Endothelial cell (in vitro differentiated cells): Measurements from ENCODE around the gene SGPP2. TPM values are rescaled to one million over a fixed set of nuclear protein-coding genes. Genes with fewer than 3 reads are reported as not detected.

Experiments used
- DNase-seq: peaks from one replicate; pipeline ENCODE4 v3.0.0; 2021; ENCODE audit warnings: low spot score
- H3K27ac Mint-ChIP-seq: one replicate; pipeline ENCODE4 v1.8.0; 2021; ENCODE audit warnings: mixed read lengths, inconsistent platforms; ENCODE audit not compliant: unreplicated experiment
- H3K27me3 Mint-ChIP-seq: one replicate; pipeline ENCODE4 v1.8.0; 2021; ENCODE audit warnings: mild to moderate bottlenecking, moderate library complexity, mixed read lengths, inconsistent platforms; ENCODE audit not compliant: unreplicated experiment
- H3K36me3 Mint-ChIP-seq: one replicate; pipeline ENCODE4 v1.8.0; 2021; ENCODE audit warnings: mild to moderate bottlenecking, low read depth, mixed read lengths, inconsistent platforms; ENCODE audit not compliant: unreplicated experiment
- H3K4me1 Mint-ChIP-seq: one replicate; pipeline ENCODE4 v1.8.0; 2021; ENCODE audit warnings: mild to moderate bottlenecking, mixed read lengths, inconsistent platforms; ENCODE audit not compliant: unreplicated experiment
- H3K4me3 Mint-ChIP-seq: one replicate; pipeline ENCODE4 v1.8.0; 2021; ENCODE audit warnings: mild to moderate bottlenecking, mixed read lengths, inconsistent platforms; ENCODE audit not compliant: unreplicated experiment
- H3K9me3 Mint-ChIP-seq: one replicate; pipeline ENCODE4 v1.8.0; 2021; ENCODE audit warnings: mixed read lengths, inconsistent platforms; ENCODE audit not compliant: unreplicated experiment
- CTCF ChIP-seq: fragments of 200-600 bp; sonication (generic); IDR thresholded peaks from one replicate; pipeline ENCODE4 v1.5.0; 2021; ENCODE audit warnings: antibody characterized with exemption; ENCODE audit not compliant: unreplicated experiment
- total RNA-seq: library from RNA; stranded (reverse); fragmentation: NEBNext Ultra II Directional; extraction: Animal tissue kit (Norgen Biotek cat#: 25700); gene quantifications from one replicate; pipeline ENCODE4 v1.2.1, GENCODE V29; 2021; ENCODE audit not compliant: unreplicated experiment

The SGPP2 gene
- total RNA-seq, 1 donor from 2014 or later = not detected

GRCh38 chr2:222459983-222460382 is 35.6 kb downstream of the SGPP2 start:
- H3K36me3 Mint-ChIP-seq = no peaks in the 10 kb centered on the region
- H3K9me3 Mint-ChIP-seq = peaks cover 5% of the 10 kb centered on the region
- H3K27me3 Mint-ChIP-seq = no peaks in the 10 kb centered on the region
- no peak overlapping the region for H3K4me3 Mint-ChIP-seq
- H3K27ac Mint-ChIP-seq = no peak overlapping the region
- no peaks in the 10 kb centered on the region for H3K4me1 Mint-ChIP-seq
- no peak for TF ChIP-seq CTCF
- no peak for DNase-seq

GRCh38 chr2:222465746-222466145 is 41.4 kb downstream of the SGPP2 start:
- H3K4me1 Mint-ChIP-seq = no peaks in the 10 kb centered on the region
- no peak overlapping the region for H3K4me3 Mint-ChIP-seq
- H3K9me3 Mint-ChIP-seq = peaks cover 5% of the 10 kb centered on the region
- H3K27me3 Mint-ChIP-seq = peaks cover 5% of the 10 kb centered on the region
- H3K27ac Mint-ChIP-seq = no peak overlapping the region
- TF ChIP-seq CTCF = no peak
- H3K36me3 Mint-ChIP-seq = no peaks in the 10 kb centered on the region
- no peak for DNase-seq

GRCh38 chr2:222468346-222468745 is 44.0 kb downstream of the SGPP2 start:
- H3K9me3 Mint-ChIP-seq = no peaks in the 10 kb centered on the region
- peaks cover 5% of the 10 kb centered on the region for H3K27me3 Mint-ChIP-seq
- no peak for TF ChIP-seq CTCF
- no peak overlapping the region for H3K4me3 Mint-ChIP-seq
- no peaks in the 10 kb centered on the region for H3K36me3 Mint-ChIP-seq
- H3K27ac Mint-ChIP-seq = no peak overlapping the region
- DNase-seq = no peak
- no peaks in the 10 kb centered on the region for H3K4me1 Mint-ChIP-seq

- Mint-ChIP-seq H3K27ac (no peak overlapping the region), H3K9me3 (no peaks in the 10 kb centered on the region)
Measured at GRCh38 chr2:222470802-222471468, 46.6 kb downstream of the SGPP2 start.

More at GRCh38 chr2:222470802-222471468, 46.6 kb downstream of the SGPP2 start:
- TF ChIP-seq CTCF = no peak
- H3K36me3 Mint-ChIP-seq = no peaks in the 10 kb centered on the region
- DNase-seq = no peak
- peaks cover 3% of the 10 kb centered on the region for H3K27me3 Mint-ChIP-seq
- no peaks in the 10 kb centered on the region for H3K4me1 Mint-ChIP-seq
- H3K4me3 Mint-ChIP-seq = no peak overlapping the region
